ENCODE results near the gene COA1.
"Not testable (repeated sequence)": the region's sequence is repeated elsewhere in the genome, so short reads cannot be mapped to it uniquely, and the experiment has no call there.

The COA1 gene

DNA sequence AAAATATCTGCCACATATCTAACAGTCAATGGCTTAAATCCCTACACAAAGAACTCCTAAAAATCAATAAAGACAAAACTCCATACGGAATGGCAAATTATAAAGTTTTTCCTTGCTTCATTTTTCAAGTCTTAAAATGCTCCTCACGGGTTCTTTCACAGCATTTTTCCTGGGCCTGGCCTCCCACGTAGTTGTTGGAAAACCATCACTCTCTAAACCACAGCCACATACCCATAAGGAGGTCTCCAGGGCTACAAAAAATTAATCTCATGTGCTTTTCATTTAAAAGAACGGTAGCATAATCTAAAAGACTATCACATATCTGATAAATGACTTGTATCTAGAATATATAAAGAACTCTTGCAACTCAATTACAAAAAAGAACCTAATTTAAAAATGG lies 2.9 kb downstream of the COA1 start:
- no peak for DNase-seq

DNA sequence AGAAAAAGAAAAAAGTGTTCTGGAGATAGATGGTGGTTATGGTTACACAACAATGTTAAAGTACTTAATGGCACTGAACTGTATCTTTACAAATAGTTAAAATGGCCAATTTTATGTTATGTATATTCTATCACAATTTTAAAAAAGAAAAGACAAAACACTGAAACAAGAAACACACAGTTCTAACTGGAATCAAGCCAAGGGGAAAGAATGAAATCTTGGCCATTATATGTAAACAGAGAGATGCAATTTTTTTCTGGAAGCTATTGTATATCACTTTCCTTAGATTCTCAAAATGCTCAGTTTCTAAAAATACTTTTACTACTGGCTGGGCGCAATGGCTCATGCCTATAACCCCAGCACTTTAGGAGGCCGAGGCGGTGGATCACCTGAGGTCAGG lies 4.1 kb downstream of the COA1 start:
- no peak for DNase-seq

DNA sequence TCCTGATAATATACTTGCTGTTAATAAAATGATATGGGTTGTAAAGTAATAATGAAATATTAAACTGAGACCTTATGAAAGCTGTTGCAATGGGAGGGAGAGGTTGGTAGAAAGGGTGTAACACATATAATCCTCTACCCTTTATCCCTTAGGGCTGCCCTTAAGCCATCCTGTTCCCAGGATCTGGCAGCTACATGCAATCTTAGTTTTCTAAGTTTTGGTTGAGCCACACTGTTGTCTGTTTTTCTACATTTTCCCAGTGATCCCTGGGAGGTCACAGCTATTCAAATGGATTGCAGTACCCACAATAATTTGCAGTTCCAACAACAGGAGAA lies 6.3 kb downstream of the COA1 start:
- DNase-seq = no peak

DNA sequence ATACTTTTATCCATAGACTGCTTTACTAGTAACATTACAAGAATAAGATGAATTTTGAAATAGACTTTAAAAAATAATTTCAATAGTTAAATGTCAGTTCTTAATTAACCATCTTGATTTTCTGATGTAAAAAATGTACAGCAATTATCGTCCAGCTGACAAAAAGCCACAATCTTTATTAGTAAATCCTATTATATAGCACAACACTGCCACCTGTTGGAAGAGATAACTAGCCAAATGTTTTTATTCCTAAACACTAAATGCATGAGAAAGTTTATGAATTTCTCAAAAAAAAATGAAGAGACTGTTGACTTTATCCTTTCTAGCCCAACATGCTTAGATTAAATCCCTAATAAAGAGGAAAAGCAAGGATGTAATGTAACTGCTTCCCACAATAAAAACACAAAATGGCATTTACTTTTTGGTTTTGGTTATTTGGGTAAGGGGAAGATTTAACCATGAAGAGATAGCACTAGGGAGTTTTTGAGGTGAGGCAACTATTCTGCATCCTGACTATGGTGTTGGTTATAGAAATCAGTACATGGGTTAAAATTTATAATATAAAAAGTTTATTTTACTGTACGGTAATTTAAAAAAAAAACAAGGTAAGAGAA lies 8.0 kb downstream of the COA1 start:
- DNase-seq = peak; percentile 20 to 71

DNA sequence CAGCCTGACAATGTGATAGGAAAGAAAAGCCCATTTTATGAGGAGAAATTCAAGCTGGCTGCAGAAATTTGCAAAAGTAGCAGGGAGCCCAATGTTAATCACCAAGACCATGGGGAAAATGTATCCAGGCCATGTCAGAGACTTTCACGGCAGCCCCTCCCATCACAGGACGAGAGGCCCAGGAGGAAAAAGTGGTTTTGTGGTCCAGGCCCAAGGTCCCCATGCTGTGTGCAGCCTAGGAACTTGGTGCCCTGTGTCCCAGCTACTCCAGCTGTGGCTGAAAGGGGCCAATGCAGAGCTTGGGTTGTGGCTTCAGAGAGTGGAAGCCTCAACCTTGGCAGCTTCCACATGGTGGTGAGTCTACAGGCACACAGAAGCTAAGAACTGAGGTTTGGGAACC lies 12.7 kb downstream of the COA1 start:
- DNase-seq = no peak

DNA sequence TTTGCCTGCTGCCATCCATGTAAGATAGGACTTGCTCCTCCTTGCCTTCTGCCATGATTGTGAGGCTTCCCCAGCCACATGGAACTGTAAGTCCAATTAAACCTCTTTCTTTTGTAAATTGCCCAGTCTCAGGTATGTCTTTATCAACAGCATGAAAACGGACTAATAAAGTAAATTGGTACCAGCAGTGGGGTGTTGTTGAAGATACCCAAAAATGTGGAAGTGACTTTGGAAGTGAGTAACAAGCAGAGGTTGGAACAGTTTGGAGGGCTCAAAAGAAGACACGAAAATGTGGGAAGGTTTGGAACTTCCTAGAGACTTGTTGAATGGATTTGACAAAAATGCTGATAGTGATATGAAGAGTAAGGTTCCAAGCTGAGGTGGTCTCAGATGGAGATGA lies 13.4 kb downstream of the COA1 start:
- DNase-seq = not testable (repeated sequence)

DNA sequence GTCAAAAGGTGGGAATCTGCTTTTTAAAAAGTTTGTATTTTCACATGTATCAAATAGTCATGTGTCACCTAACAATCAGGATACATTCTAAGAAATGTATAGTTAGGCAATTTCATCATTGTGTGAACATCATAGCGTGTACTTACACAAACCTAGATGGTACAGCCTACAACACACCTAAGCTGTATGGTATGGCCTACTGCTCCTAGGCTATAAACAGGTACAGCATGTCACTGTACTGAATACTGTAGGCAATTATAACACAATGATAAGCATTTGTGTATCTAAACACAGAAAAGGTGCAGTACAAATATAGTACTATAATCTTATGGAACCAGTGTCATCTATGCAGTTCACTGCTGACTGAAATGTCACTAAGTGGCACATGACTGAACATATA lies 17.8 kb downstream of the COA1 start:
- no peak for DNase-seq

DNA sequence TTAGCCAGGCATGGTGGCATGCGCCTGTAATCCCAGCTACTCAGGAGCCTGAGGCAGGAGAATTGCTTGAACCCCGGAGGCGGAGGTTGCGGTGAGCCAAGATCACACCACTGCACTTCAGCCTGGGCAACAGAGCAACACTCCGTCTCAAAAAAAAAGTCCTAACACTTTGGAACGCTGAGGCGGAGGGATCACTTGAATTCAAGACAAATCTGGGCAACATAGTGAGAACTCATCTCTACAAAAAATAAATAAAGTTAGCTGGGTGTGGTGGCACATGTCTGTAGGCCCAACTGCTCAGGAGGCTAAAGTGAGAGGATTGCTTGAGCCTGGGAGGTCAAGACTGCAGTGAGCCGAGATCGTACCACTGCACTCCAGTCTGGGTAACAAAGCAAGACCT lies 21.3 kb downstream of the COA1 start:
- not testable (repeated sequence) for DNase-seq

DNA sequence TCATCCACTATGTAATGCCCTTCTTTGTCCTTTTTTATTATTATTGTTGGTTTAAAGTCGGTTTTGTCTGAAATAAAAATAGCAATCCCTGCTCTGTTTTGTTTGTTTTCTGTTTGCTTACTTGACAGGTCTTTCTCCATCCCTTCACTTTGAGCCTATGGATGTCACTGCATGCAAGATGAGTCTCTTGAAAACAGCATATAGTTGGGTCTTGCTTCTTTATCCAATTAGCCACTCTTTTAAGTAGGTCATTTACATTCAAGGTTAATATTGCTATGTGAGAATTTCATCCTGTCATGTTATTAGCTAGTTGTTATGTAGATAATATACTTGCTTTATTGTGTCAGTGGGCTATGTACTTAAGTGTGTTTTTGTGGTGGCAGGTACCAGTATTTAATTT lies 25.8 kb downstream of the COA1 start:
- no peak for DNase-seq

DNA sequence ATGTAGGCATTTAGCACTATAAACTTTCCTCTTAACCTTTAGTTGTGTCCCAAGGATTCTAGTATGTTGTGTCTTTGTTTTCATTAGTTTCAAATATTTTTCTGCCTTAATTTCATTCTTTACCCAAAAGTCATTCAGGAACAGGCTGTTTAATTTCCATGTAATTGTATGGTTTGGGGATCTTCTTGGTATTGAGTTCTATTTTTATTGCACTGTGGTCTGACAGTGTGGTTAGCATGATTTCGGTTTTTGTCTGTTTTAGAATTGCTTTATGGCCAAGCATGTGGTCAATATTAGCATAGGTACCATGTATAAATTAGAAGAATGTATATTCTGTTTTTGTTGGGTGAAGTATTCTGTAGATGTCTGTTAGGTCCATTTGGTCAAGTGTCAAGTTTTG lies 26.3 kb downstream of the COA1 start:
- DNase-seq = no peak

DNA sequence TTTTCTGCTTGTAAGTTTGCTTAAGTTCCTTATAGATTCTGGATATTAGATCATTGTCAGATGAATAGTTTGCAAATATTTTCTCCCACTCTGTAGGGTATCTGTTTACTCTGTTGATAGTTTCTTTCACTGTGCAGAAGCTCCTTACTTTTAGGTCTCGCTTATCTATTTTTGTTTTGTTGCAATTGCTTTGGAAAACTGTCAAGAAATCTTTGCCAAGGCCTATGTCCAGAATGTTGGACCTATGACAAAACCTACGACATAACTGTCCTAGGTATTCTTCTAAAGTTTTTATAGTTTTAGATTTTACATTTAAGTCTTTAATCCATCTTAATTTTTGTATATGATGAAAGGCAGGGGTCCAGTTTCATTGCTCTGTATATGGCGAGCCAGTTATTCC lies 27.4 kb downstream of the COA1 start:
- no peak for DNase-seq

DNA sequence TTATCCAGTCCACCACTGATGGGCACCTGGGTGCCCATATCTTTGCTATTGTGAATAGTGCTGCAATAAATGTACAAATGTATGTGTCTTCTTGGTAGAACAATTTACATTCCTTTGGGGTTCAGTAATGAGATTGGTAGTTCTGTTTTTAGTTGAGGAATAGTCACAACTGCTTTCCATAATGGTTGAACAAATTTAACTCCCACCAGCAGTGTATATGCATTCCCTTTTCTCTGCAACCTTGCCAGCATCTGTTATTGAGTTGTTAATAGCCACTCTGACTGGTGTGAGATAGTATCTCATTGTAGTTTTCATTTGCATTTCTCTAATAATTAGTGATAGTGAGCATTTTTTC lies 27.8 kb downstream of the COA1 start:
- no peak for DNase-seq

DNA sequence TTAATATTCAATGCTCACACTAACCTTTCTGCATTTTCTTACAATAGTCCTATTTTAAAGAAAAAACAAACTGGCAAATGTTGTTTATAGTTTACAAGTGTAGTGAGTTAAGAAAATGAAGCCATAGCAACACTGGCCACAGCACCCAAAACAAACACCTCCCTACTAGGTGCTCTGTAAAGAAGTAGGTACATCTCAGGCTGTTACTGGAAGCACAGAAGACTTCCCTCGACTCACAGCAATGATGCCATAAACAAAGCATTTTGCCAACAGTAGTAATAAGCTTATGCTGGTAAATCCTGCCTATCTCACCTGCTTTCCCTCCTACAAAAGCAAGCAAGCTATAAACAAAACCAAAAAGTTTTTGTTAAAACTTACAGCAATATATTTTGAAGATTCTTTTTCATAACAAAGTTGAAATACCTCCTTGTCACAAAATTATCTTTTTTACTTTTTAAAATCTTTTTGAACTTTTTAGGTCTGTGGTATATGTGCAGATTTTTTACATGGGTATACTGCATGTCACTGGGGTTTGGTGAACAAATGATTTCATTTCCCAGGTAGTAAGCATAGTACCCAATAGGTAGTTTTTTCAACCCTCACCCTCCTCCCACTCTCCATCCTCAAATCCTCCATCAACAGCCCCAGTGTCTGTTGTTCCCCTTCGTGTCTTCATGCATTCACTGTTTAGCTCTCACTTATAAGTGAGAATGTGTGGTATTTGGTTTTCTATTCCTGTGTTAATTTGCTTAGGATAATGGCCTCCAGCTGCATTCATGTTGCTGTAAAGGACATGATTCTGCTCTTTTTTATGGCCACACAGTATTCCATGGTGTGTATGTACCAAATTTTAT lies 28.4 kb downstream of the COA1 start:
- no peak for DNase-seq

DNA sequence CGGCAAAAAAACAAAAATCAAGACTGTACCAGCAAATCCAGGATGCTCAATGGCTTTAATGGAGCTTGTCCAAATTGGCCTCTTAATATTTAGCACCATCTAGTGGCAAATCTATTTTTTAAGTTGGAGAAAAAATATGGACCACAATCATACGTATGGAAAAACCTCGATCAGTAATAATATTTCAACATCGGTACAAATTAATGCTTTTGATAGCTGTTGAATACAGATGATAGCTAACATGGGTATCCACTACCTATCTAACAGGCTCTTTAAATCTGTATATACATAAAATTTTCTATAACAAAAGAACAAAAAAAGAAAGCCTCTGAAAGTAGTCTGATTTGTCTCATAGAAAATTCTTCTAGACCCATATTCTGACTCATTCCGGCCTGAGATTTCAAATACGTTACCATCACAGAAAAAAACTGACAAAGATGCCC lies 29.2 kb downstream of the COA1 start:
- DNase-seq = peak; percentile 75 to 83

DNA sequence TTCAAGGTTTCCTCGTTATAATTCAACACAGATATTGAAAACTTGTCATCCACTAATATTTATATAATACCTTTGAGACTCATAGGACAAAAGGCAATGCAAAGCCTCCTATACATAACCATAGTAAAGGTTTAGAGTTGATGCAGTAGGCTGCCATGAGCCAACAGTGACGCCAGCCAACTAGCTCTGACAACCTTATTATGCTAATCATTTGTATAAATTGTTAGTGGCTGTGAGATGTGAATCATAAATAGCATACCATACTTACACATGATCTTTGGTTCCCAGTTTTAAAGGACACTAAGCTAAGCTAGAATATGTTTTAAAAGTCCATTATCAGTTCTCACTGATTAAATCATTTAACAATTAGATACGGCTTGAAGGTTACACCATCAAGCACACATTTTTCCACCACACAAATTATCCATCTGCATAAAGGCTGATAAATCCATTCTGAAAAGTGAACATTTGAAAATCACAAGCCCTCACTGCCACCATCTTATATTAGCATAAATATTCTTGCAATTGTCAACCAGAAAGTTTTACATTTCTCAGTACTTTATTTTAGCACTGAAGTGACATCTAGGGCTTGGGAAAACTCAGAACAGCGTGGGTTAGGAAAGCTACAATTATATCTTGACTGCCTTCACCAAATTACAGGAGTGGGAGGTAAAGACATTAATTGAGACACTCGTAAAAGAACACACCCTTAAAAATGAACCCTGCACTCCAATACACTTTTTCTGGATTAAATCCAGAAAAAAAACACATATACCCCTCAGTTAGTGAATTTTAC lies 30.7 kb downstream of the COA1 start:
- DNase-seq = no peak

DNA sequence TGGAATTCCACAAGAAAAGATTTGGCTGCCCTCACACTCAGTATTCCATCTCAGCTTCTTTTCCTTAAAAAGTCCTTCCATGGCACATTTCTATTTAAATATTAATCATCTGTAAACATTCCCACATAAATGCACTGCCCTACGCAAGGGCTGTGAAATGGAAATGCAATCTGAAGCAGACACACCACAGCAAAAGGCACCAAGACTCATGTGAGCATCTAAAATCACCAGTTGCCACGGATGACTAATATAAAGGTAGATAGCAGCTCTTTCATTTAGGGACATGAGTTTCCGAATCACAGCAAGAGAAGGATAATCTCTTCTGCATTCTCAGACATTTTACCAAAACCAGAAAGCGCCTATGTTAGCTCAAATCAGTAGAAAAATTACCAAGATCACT lies 31.6 kb downstream of the COA1 start:
- no peak for DNase-seq

DNA sequence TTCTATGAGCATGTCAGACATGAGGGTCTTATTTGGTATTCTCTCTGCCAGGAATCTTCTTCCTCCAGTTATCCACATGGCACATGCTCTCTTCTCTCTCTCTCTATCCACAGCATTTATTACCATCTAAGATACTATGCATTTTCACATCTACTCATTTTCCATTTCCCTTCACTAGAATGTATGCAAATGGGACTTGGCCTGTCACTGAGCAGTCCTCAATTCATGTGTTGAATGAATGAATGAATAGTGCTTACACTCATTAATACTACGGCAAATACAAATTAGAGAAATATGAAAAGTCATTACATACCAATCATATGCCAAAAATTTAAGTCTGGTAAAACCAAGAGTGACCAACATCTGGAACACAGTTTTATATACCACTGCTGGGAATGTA lies 34.0 kb downstream of the COA1 start:
- no peak for DNase-seq

DNA sequence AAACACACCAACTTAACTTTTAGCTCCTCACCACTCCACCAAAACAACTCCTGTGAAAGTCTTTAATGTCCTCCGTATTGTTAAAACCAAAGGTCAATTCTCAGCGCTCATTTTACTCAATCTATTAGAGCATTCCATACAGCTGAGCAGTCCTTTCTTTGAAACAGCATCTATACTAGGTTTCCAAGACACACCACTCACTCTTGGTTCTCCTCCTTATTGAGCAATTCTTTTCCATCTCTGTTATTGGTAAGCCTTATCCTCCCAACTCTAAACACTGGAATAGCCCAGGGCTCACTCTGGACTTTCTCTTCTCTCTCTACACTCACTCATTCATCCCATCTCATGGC lies 34.9 kb downstream of the COA1 start:
- no peak for DNase-seq

DNA sequence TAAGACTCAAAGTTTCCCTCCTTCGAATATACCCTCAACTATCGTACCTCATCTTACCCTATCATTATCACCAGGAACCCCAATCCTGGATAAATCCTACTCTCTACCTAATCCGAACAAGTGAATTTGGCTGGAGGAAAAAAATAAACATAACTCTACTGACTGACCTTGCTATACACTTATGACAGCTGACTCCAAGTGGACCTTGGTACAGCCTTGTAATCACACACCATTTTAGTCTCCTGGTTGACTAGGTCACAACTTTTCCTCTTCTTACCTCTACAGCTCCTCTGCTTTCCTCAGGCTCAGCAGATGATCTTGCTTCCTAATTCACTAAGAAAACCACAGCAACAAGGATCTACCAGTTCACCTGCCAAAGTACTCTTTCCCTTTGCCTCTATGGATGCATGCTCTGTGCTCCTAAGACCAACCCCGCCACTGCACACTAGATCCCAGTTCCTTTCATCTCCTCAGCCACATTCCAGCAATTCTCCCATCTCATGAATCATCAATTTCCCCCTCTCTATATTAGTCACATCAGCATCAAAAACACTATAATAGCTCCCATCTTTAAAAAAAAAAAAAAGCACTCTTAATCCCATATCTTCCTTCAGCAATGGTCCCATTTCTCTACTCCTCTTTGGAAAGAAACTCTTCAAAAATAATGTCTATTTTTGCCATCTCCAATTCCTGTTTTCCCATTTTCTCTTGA lies 35.5 kb downstream of the COA1 start:
- no peak for DNase-seq

DNA sequence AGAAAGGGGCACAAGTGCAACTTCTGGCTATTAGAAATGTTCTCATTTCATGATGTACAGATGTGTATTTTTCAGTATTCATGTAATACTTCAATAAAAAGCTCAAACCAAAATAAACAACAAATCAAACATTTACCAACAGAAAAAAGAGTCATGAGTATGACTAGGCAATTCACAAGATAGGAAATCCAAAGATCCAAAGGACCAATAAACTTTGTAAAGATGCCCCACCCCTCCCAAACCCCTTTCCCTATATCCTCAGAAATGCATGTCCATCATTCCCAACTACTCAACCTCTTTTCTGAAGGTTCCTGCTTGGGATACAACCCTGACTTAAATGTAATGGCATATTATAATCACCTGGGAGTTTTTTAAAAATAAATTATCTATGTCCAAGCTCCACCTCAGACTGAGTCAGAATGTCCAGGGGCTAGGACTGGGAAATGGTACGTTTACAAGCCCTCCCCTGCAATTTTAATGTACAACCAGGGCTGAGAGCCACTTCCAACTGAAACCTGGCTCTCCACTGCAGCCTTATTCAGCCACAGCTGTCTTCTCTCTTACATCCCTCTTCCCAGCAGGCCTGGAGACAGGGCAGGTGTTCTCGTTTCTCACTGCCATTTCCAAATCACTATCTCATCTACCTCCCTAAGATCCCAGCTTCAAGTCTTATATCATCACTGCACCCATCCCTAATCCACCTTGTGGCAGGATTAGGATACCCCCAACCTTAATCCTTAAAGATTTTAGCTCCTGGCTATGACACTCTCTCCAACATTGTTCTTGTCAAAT lies 36.5 kb downstream of the COA1 start:
- DNase-seq = no peak

DNA sequence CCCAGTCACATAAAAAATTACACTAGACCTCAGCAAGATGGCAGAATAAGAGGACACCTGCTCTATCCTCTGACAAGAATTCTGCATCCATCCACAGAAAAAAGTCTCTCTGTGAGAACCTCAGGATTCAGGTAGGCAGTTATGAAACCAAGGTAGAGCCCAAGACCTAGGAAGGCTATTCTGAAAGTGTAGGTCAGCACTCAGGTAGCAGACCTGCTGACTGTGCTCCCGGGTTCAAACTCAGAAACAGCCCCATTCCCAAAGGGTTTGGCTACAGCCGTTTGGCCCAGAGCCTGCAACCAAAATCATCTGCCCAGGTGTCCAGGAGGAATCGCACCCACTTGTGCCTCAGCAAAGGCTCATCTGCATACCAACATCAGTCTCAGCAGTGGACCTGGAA lies 37.7 kb downstream of the COA1 start:
- DNase-seq = no peak

DNA sequence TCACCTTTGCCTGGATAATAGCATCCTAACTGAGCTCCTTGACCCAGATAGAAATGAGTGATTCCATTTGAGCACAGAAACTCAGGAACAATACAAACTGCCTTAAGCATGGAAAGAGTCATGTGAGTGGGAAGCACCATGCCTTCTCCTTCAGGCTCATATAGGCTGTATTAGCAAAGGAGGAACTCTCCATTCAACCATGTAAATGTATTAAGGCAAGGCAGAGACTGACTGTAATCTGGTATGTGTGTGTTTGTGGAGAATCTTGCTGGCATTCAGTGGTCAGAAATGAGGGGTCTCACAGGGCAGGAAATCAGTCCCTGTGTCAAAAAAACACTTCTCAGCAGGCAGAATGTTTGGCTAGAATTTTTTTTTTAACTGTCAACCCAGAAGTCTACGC lies 40.2 kb downstream of the COA1 start:
- DNase-seq = no peak

DNA sequence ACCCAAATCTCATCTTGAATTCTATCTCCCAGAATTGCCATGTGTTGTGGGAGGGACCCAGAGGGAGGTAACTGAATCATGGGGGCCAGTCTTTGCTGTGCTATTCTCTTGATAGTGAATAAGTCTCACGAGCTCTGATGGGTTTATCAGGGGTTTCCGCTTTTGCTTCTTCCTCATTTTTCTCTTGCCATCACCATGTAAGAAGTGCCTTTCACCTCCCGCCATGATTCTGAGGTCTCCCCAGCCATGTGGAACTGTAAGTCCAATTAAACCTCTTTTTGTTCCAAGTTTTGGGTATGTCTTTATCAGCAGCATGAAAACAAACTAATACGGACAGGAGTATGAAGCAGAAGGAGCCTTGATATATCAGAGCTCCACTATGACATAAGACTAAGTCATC lies 41.5 kb downstream of the COA1 start:
- not testable (repeated sequence) for DNase-seq
